ENCODE measurements around the gene LRBA. TPM values are rescaled to one million over a fixed set of nuclear protein-coding genes. Genes with fewer than 3 reads are reported as not detected.
A peak's percentile ranks its signal among the peaks of the same experiment; 100 is the strongest.

LRBA gene
- total and polyA plus RNA-seq, 2 of the 4 experiments (the other 2 are of a cell fraction) = 10.2 to 51.6 TPM

DNA sequence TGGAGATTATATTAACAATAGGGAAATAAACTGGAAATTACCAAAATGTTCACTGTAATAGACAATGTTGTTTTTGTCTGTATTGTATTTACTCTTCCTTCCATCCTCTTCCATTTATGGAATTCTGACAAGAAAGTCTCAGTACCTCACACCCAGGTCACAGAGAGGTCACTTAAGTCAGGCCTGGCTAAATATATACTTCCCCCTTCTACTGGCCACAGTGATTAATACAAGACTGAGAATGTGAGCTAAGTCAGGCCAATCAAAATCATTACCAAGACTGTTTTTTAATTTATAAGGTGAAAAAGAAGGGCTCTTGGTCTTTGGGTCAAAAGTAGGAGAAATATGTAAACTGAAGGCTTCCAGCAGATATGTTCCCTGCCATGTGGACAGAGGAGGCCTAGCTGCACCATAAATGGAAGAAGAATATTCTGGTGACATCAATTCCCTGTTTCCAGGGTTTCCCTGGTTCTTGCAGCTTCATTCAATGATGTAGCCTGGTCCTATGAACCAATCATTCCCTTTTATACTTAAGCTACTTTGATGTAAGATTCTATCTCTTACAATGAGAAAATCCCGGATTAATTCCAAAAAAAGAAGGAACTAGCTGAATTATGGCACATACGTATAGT is 64.3 kb downstream of the LRBA start:
- ATAC-seq (ENCODE audit: low read depth) (peak; percentile 37; the same call in 1 of the 2 replicates), DNase-seq (no peak)
- no peaks in the 10 kb centered on the region for H3K9me1 ChIP-seq (ENCODE audit: insufficient read depth, low read length)
- intact Hi-C loops (cut with micrococcal nuclease) = no loop called here
- H3K27me3 ChIP-seq (ENCODE audit: control insufficient read depth, insufficient read depth, low read length) = no peaks in the 10 kb centered on the region
- peaks cover 0 to 5% of the 10 kb centered on the region in 2 experiments; a peak in 2 of 4 replicates for H3K79me1 ChIP-seq (ENCODE audit: low read depth in 1 of 2, low read length in 2 of 2)
- no peak overlapping the region for H2AFZ ChIP-seq (replicated peaks; ENCODE audit: low read length, poor library complexity)
- no peak overlapping the region for H3K4me2 ChIP-seq (ENCODE audit: low read depth, low read length)
- H3K4me1 ChIP-seq (ENCODE audit: control insufficient read depth, insufficient read depth, low read length) = no peaks in the 10 kb centered on the region
- no peaks in the 10 kb centered on the region for H3K9me3 ChIP-seq (ENCODE audit: control insufficient read depth, insufficient read depth, low read length)
- no peaks in the 10 kb centered on the region for H3K36me3 ChIP-seq (ENCODE audit: control insufficient read depth, insufficient read depth, low read length)
- H3K18ac ChIP-seq (ENCODE audit: low read depth, low read length) = no peak overlapping the region
- H3K27ac ChIP-seq (ENCODE audit: insufficient read depth, low read length) = no peak overlapping the region
- peak overlapping the region; percentile 8 for H2BK5ac ChIP-seq (ENCODE audit: low read depth, low read length, poor library complexity, severe bottlenecking)
- H3K4ac ChIP-seq (ENCODE audit: low read depth, low read length) = no peak overlapping the region
- ChIA-PET POLR2A (ENCODE audit: unreplicated experiment) (no interaction called here), CTCF (interaction anchor here (0.6 to 0.8 kb wide), 2 partner anchors 14 to 148 kb away, joined by 3 to 4 read pairs; no protein-coding TSS in a partner anchor)
- no TSS peak for BruUV-seq (replicated peaks)
- H4K5ac ChIP-seq (ENCODE audit: low read depth, low read length) = no peak overlapping the region
- dilution Hi-C loops (cut with HindIII; ENCODE audit: low sequenced_read_pairs, unreplicated experiment) = no loop called here
- no peak overlapping the region for H3K23ac ChIP-seq (ENCODE audit: low read depth, low read length)
- H4K20me1 ChIP-seq (ENCODE audit: insufficient read depth, low read length) = no peaks in the 10 kb centered on the region
- no peak for TF ChIP-seq RFX5 (IDR thresholded peaks at IDR 0.05; ENCODE audit: low read depth, low read length)
- TF ChIP-seq MAZ (IDR thresholded peaks at IDR 0.05; ENCODE audit: borderline replicate concordance, low read depth, low read length) = no peak
- TF ChIP-seq NFE2L2 (IDR thresholded peaks at IDR 0.05; ENCODE audit: low read depth, low read length) = no peak
- TF ChIP-seq RCOR1 (IDR thresholded peaks at IDR 0.05; ENCODE audit: insufficient replicate concordance, low read length) = no peak
- TF ChIP-seq RAD21 (IDR thresholded peaks at IDR 0.05; ENCODE audit: low read length) = no peak
- no peak for TF ChIP-seq CEBPB (IDR thresholded peaks at IDR 0.05; ENCODE audit: low read depth, low read length)
- TF ChIP-seq CHD1 (IDR thresholded peaks at IDR 0.05; ENCODE audit: low read depth, low read length) = no peak
- no peak for TF ChIP-seq MAFK (IDR thresholded peaks at IDR 0.05; ENCODE audit: low read depth, low read length)
- no peak for TF ChIP-seq USF2 (IDR thresholded peaks at IDR 0.05; ENCODE audit: low read depth, low read length)
- TF ChIP-seq, protein P1, sequence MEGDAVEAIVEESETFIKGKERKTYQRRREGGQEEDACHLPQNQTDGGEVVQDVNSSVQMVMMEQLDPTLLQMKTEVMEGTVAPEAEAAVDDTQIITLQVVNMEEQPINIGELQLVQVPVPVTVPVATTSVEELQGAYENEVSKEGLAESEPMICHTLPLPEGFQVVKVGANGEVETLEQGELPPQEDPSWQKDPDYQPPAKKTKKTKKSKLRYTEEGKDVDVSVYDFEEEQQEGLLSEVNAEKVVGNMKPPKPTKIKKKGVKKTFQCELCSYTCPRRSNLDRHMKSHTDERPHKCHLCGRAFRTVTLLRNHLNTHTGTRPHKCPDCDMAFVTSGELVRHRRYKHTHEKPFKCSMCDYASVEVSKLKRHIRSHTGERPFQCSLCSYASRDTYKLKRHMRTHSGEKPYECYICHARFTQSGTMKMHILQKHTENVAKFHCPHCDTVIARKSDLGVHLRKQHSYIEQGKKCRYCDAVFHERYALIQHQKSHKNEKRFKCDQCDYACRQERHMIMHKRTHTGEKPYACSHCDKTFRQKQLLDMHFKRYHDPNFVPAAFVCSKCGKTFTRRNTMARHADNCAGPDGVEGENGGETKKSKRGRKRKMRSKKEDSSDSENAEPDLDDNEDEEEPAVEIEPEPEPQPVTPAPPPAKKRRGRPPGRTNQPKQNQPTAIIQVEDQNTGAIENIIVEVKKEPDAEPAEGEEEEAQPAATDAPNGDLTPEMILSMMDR (conservative IDR thresholded peaks at IDR 0.05; ENCODE audit: low read depth, low read length) = no peak
- no peak overlapping the region for H3K4me3 ChIP-seq (ENCODE audit: insufficient read depth, low read depth, low read length)
- H2BK15ac ChIP-seq (ENCODE audit: low read depth, low read length) = no peak overlapping the region
- H2BK20ac ChIP-seq (ENCODE audit: low read depth, low read length) = no peak overlapping the region
- no CpG with 5 or more reads among the region's 2 CpGs for WGBS, 2 experiments (ENCODE audit: extremely low coverage in 2 of 2, insufficient read length in 1 of 2)
- H3K14ac ChIP-seq (replicated peaks; ENCODE audit: low read depth, low read length) = no peak overlapping the region
- H4K91ac ChIP-seq (ENCODE audit: insufficient read depth, low read depth, low read length) = no peak overlapping the region
- no peak overlapping the region for H2BK120ac ChIP-seq (ENCODE audit: low read depth, low read length)
- H3K9ac ChIP-seq (ENCODE audit: low read depth, low read length) = no peak overlapping the region
- H4K8ac ChIP-seq (ENCODE audit: low read depth in 2 of 2, low read length in 2 of 2) = peak overlapping the region; percentile 14 to 41; a peak in 1 of 4 replicates
- H2AK5ac ChIP-seq (ENCODE audit: low read depth, low read length) = no peak overlapping the region
- no peak overlapping the region for H2AK9ac ChIP-seq (replicated peaks; ENCODE audit: low read depth, low read length, poor library complexity)
- H3K56ac ChIP-seq (ENCODE audit: extremely low read depth, insufficient read depth, low read length) = no peak overlapping the region
- in situ Hi-C loops (cut with MboI; ENCODE audit: low sequenced_read_pairs) = no loop called here
